GM19397 (cell line): Measurements from ENCODE around the gene NHLRC1.
"Not testable (repeated sequence)": the region's sequence is repeated elsewhere in the genome, so short reads cannot be mapped to it uniquely, and the experiment has no call there.

ENCODE experiments used
- ATAC-seq: cut with Tn5 transposase; IDR thresholded peaks from one replicate; pipeline ENCODE4 v1.9.1; 2021; ENCODE audit warnings: mild to moderate bottlenecking, moderate library complexity; ENCODE audit not compliant: unreplicated experiment

Gene NHLRC1

DNA sequence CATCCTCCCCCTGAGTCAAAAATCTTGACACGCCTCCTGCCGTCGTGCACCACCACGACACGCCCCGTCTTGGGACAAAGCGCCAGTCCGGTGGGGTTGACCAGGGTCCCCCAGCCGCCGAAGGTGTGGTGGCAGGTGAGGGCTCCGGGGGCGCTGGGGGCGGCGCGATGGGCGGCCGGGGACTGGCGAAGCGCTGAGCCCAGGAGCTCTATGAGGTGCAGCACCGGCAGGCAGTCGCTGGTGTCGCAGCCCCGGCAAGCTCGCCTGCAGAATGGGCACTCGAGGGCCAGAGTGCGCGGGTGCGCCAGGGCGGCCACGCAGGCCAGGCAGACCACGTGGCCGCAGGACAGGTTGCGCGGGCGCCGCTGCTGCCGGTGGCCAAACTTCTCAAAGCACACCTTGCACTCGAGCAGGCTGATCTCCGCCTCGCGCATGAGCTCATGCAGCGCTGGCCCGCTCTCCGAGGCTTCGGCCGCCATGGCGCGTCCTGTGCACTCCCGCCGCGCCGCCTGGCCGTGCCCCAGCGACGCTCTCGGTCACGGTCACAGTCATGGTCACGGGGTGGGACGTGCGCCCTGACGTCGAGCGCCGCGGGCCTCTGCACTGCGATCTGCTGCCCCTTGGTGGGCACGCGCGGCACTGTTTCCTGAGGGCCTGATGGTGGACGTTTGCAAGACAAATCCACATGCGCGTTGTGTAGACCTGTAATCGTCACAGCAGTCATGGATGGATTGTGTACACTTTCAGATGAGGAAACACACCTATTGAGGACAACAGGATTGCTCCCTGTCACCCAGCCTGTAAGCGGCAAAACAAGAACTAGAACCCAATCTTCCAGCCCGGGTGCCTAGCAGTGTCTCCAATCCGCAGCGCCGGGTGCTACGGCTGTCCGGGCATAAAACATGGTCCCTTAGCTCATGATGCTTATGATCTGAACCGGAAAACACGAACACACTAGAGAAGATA lies at the start of gene NHLRC1:
Gene NHLRC1 (minus strand): TSS at position 550 of the 966 bp plus-strand sequence. CDS start 71 bp downstream, at position 479.
- peak; percentile 100 for ATAC-seq

DNA sequence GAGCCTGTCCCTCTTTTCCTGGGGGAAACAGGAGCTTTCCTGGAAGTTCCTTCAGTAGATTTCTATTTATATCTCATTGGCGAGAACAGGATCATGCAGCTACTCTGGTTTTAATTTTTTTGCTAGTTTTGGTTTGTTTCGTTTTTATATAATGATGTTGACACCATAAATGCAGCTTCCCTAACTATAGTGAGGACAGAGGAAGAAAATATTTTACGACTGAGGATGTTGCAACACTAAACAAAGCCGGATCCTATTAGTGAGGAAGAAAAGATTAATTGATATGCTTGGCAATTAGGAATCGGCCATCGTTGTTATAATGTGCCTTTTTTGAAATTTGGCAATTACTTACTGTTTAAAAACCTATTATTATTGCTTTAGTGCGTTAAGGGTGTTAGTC lies 49.4 kb upstream of the NHLRC1 start:
- no peak for ATAC-seq

- no peak for ATAC-seq
Observed at GRCh38 chr6:18168264-18168663, 45.8 kb upstream of the NHLRC1 start.

DNA sequence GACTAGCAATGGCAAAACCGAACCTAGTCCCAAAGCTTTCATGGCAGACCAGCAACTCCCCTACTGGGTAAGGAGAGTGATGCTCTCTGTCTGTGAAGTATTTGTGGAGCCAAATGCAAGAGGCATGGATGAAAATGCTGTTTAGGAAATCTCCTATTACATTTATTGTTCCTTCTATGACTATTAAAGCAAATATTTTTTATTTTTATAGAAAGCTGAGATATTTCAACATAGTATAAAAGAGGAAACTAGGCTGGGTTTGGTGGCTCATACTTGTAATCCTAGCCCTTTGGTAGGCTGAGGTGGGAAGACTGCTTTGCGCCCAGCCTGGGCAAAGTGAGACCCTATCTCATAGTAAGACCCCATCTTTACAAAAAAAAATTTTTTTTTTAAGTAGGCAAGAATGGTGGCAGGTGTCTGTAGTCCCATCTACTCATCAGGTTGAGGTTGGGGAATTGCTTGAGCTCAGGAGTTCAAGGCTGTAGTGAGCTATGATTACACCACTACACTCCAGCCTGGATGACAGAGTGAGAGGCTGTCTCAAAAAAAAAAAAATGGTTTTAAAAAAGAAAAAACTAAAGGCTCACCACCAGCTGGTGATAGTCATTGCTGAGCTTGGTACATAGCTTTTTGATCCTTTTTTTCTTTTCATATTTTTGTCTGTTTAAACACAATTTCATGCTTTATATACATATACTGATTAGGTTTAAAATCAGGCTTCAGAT lies 44.0 kb upstream of the NHLRC1 start:
- ATAC-seq, result no peak

DNA sequence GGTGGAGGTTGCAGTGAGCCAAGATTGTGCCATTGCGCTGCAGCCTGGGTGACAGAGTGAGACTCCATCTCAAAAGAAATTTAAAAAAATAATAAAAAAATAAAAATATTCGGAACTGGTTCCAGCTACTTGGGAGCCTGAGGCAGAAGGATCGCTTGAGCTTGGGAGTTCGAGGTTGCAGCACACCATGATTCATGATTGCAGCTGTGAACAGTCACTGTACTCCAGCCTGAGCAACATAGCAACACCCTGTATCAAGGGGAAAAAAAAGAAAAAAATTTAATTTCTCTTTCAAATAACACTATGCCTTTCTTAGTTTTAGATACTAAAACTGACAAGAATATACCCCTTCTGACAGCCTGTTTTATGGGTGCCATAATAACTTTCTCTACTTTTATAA lies 43.3 kb upstream of the NHLRC1 start:
- no peak for ATAC-seq

- no peak for ATAC-seq
Observed at GRCh38 chr6:18162401-18162800, 39.9 kb upstream of the NHLRC1 start.

GRCh38 chr6:18161431-18161830 lies 39.0 kb upstream of the NHLRC1 start:
- no peak for ATAC-seq

DNA sequence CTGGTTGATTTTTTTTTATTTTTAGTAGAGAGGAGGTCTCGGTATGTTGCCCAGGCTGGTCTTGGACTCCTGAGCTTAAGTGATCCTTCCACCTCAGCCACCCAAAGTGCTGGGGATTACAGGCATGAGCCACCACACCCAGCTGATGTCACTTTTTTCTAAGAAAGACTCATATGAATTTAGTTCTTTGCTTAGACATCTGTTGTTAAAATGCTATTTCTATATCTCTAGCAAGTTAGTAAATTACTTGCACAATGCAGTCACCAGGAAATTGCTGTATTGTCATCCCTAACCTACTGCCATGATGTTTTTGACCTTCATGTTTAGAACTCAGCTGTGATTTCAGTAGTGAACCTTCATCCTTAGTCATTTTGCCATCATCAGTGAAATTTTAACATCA lies 38.4 kb upstream of the NHLRC1 start:
- no peak for ATAC-seq

GRCh38 chr6:18155864-18156421 lies 33.5 kb upstream of the NHLRC1 start:
- peak; percentile 34 for ATAC-seq

DNA sequence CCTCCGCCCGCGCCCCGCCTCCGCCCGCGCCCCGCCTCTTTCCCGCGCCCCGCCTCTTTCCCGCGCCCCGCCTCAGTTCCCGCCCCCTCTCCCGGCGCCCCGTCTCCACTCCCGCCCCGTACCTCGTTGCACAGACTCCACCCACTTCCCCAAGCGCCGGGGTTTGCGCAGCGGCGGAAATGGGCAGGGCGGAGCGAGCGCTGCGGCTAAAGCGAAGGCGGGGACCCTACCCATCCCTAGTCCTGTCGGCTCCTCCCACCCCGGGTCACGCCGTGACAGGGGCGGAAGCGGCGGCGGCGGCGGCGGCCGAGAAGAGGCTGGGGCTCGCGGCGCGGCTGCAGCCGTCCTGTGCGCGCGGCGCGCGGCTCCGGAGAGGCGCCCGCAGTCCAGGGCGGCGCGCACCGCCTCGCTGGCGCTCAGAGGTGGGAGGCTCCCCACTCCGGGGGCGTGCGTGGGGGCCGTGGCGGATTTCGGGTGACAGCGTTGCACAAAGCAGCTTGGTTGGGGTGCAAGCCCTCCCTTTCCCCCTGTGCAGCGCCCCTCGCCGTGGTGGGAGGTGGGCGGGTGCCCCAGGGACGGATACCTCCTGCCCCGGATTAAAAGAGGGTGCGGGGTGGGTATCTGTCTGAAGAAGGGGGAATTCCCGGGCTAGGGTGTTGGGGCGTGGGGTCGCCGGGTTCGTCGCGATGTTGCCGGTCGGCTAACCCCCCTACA lies 32.8 kb upstream of the NHLRC1 start, which contains the start of gene KDM1B:
Gene KDM1B (plus strand): TSS at position 273 of the 714 bp plus-strand sequence. CDS start 4,474 bp downstream, outside the sequence.
- peak; percentile 90 for ATAC-seq

- peak; percentile 54 for ATAC-seq
Observed at GRCh38 chr6:18154507-18155149, 32.2 kb upstream of the NHLRC1 start, which contains the start of gene TPMT. TSS of gene TPMT (minus strand) at chr6:18155077. CDS start at chr6:18149127, 5,950 bp downstream.

GRCh38 chr6:18153311-18153703 lies 30.8 kb upstream of the NHLRC1 start:
- ATAC-seq, result no peak

- ATAC-seq, result no peak
Observed at GRCh38 chr6:18151801-18152200, 29.3 kb upstream of the NHLRC1 start.

DNA sequence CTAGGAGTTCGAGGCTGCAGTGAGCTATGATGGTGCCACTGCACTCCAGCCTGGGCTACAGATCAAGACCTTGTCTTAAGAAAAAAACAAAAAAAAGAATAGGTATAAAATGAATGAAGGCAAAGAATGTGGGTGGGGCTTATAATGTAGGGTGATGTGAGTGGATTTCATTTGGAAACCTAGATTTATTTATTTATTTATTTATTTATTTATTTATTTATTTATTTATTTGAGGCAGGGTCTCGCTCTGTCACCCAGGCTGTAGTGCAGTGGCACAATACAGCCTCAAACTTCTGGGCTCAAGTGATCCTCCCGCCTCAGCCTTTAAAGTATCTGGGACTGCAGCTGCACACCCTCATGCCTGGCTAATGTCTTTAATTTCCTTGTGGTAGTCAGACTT lies 28.9 kb upstream of the NHLRC1 start:
- not testable (repeated sequence) for ATAC-seq

DNA sequence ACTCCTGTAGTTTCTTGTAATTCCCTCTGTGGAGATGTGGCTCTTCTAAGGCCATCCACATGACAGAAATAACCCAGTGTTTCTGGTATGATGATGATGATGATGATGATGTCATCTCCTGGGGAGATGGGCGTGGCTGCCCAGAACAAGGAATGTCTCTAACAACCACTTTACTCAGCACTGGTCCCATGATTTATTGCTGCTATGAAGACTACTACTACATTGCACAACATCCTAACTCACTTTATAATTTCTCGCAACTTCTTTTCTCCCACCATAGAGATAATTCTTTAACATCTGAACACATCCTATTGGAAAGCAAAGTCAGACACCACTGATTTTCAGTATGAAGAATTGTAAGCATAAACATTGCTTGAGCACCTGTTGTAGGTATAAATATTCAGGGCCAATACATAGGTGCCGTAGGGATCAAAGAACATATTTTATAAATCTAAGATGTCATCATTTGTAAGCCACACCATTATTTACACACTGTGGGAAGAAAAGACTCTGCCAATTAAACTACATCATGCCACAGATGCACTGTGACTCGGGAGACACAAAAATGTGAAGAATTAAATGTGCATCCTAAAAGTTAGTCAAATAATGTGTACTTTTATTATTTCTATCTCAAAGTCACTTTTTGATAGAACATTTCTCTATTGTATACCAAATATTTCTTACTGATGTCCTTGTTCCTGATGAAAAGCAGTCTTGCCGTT lies 26.0 kb upstream of the NHLRC1 start:
- no peak for ATAC-seq

- ATAC-seq, result no peak
Observed at GRCh38 chr6:18147616-18148015, 25.1 kb upstream of the NHLRC1 start.

GRCh38 chr6:18147160-18147559 lies 24.7 kb upstream of the NHLRC1 start:
- ATAC-seq, result no peak

GRCh38 chr6:18142591-18142861 lies 20.0 kb upstream of the NHLRC1 start:
- no peak for ATAC-seq

GRCh38 chr6:18141805-18142590 lies 19.5 kb upstream of the NHLRC1 start:
- ATAC-seq, result no peak
